HEK293T (cell line): ENCODE data around the gene C5orf34.

Experiments used
- BHLHE40 ChIP-seq: fragments of 450-650 bp; IDR thresholded peaks from 2 replicates; pipeline ENCODE4 v1.6.1; 2016; ENCODE audit warnings: mild to moderate bottlenecking, moderate library complexity, borderline replicate concordance
- FOXM1 ChIP-seq: fragments of 450-650 bp; IDR thresholded peaks from 2 replicates; pipeline ENCODE4 v1.6.1; 2017; ENCODE audit warnings: mild to moderate bottlenecking, borderline replicate concordance
- NFRKB ChIP-seq: fragments of 450-650 bp; IDR thresholded peaks from 2 replicates; pipeline ENCODE4 v1.6.1; 2016; ENCODE audit warnings: mild to moderate bottlenecking, moderate library complexity
- SP1 ChIP-seq: fragments of 450-650 bp; IDR thresholded peaks from 2 replicates; pipeline ENCODE4 v1.6.1; 2017

DNA sequence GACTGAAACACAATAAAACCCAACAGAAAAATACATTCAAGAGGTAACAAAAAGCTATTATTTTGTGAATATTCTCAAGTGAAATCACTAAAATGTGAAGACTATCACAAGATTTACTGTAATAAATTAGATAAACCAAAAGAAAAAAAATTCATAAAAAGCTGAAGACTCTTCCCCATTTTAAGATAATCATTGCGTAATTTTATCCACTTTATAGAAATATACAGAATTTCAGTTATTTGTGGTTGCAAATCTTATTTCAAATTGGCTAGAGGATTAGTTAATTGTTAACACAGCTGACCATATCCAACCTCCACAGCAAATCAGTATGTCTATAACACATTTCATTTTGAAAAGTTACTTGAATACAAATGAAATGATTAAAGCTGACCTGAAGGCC is 23.6 kb downstream of the C5orf34 start:
- TF ChIP-seq FOXM1 (no peak), SP1 (no peak), BHLHE40 (no peak), NFRKB (no peak)
